Dermis blood vessel endothelial cell (primary cell): ENCODE results near the gene IKBKG. TPM values are rescaled to one million over a fixed set of nuclear protein-coding genes. Genes with fewer than 3 reads are reported as not detected.
"Not testable (repeated sequence)": the region's sequence is repeated elsewhere in the genome, so short reads cannot be mapped to it uniquely, and the experiment has no call there.

Source experiments
- DNase-seq: peaks from one replicate; pipeline ENCODE4 v3.0.0; 2010
- total RNA-seq: library from RNA; depleted of rRNA; stranded (reverse); fragments of >200 nt; gene quantifications from 2 replicates; pipeline ENCODE4 v1.2.3, GENCODE V29; 2014

Gene IKBKG
- total RNA-seq, 1 donor from 2014 or later: 15.5 TPM

DNA sequence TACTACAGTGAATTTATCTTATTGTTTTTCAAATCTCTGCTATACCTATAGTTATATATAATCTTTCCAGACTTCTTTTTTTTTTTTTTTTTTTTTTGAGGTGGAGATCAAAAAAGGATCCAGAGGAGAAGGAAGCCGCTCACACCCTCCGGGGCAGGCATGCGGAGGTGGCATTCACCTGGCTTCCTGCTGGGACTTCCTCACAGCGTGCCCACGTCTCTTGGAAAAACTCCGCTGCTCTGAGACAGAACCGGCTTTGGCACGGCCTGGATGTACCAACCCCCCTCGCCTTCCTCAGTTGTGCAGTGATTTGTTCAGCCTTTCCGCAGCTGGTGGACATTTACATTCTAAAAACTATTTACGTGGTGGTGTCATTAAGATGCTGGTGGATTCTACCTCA lies 60.6 kb downstream of the IKBKG start:
- DNase-seq: not testable (repeated sequence)

GRCh38 chrX:154608823-154609222 lies 61.4 kb downstream of the IKBKG start:
- DNase-seq: not testable (repeated sequence)

- DNase-seq: not testable (repeated sequence)
Measured at GRCh38 chrX:154611146-154611545, 63.7 kb downstream of the IKBKG start.

DNA sequence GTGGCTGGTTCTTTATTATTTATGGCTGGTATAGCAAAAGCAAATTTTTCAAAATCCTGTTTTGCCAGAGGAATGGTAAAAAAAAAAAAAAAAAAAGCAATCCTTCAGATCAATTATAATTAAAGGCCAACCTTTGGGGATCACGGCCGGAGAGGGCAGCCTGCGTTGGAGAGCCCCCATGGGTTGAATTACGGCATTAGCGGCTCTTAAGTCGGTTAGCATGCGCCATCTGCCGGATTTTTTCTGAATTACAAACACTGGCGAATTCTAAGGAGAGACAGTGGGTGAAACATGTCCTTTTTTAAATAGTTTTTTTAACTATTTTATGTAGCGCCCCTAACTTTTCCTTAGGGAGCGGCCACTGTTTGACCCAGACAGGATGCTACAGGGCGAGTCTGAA lies 66.2 kb downstream of the IKBKG start:
- not testable (repeated sequence) for DNase-seq

Other genes with a start within 250 kb of the IKBKG start
- gene FLNA, start 173.0 kb upstream of the IKBKG start, total RNA-seq: 1,387 and 2,587 TPM in 2 replicates
- 10.6 and 17.2 TPM in 2 replicates for gene EMD, start 168.3 kb upstream of the IKBKG start, total RNA-seq
- 3,745 and 6,057 TPM in 2 replicates for gene RPL10, start 149.2 kb upstream of the IKBKG start, total RNA-seq
- gene DNASE1L1, start 138.4 kb upstream of the IKBKG start, total RNA-seq: 105 and 111 TPM in 2 replicates
- 20.8 and 25.9 TPM in 2 replicates for gene TAFAZZIN, start 136.1 kb upstream of the IKBKG start, total RNA-seq
- 65.9 and 103 TPM in 2 replicates for gene ATP6AP1, start 118.9 kb upstream of the IKBKG start, total RNA-seq
- gene GDI1, start 110.5 kb upstream of the IKBKG start, total RNA-seq: 50.7 and 75.9 TPM in 2 replicates
- gene FAM50A, start 103.5 kb upstream of the IKBKG start, total RNA-seq: 58.0 and 61.4 TPM in 2 replicates
- 6.6 and 9.0 TPM in 2 replicates for gene PLXNA3, start 89.3 kb upstream of the IKBKG start, total RNA-seq
- gene LAGE3, start 68.3 kb upstream of the IKBKG start, total RNA-seq: 14.3 and 31.5 TPM in 2 replicates
- 51.1 and 57.8 TPM in 2 replicates for gene UBL4A, start 61.0 kb upstream of the IKBKG start, total RNA-seq
- 22.1 and 39.9 TPM in 2 replicates for gene SLC10A3, start 57.0 kb upstream of the IKBKG start, total RNA-seq
- gene FAM3A, start 31.4 kb upstream of the IKBKG start, total RNA-seq: 25.5 and 27.7 TPM in 2 replicates
- 29.1 and 117 TPM in 2 replicates for gene G6PD, start 774 bp upstream of the IKBKG start, total RNA-seq
- not detected in 2 replicates for gene CTAG1A, start 37.5 kb downstream of the IKBKG start, total RNA-seq
- not detected in 2 replicates for gene CTAG1B, start 71.7 kb downstream of the IKBKG start, total RNA-seq
- gene CTAG2, start 106.0 kb downstream of the IKBKG start, total RNA-seq: not detected in 2 replicates
- 12.1 and 14.1 TPM in 2 replicates for gene GAB3, start 203.5 kb downstream of the IKBKG start, total RNA-seq
- gene DKC1, start 215.2 kb downstream of the IKBKG start, total RNA-seq: 45.6 and 71.2 TPM in 2 replicates